ENCODE measurements around the gene VIPR1.
"Not testable (repeated sequence)": the region's sequence is repeated elsewhere in the genome, so short reads cannot be mapped to it uniquely, and the experiment has no call there.

Gene VIPR1

GRCh38 chr3:42552830-42553229 lies 50.4 kb downstream of the VIPR1 start:
- TF ChIP-seq PKNOX1 (IDR thresholded peaks at IDR 0.05) = no peak
- TF ChIP-seq L3MBTL2 (conservative IDR thresholded peaks at IDR 0.05) = no peak
- TF ChIP-seq CTBP1 (IDR thresholded peaks at IDR 0.05; ENCODE audit: borderline replicate concordance) = no peak
- no peak for TF ChIP-seq FOXM1 (IDR thresholded peaks at IDR 0.05; ENCODE audit: borderline replicate concordance)
- TF ChIP-seq FOXA1 (IDR thresholded peaks at IDR 0.05) = no peak
- TF ChIP-seq NFRKB (IDR thresholded peaks at IDR 0.05) = no peak
- ChIA-PET POLR2A (interaction anchor here (1.5 kb wide), 1 partner anchor 48 kb away, joined by 6 read pairs; the partner anchor contains the start of gene NKTR), CTCF (no interaction called here)
- DNase-seq (ENCODE audit: extremely low spot score) = no peak

GRCh38 chr3:42556089-42556632 lies 53.7 kb downstream of the VIPR1 start:
- TF ChIP-seq LEF1 (IDR thresholded peaks at IDR 0.05; ENCODE audit: borderline replicate concordance) = no peak
- no peak for TF ChIP-seq SUZ12 (IDR thresholded peaks at IDR 0.05)
- no peak for TF ChIP-seq HDGF (IDR thresholded peaks at IDR 0.05; ENCODE audit: borderline replicate concordance)
- no peak for TF ChIP-seq FOXK2 (IDR thresholded peaks at IDR 0.05)
- no peak for TF ChIP-seq FOXM1 (IDR thresholded peaks at IDR 0.05; ENCODE audit: borderline replicate concordance)
- TF ChIP-seq L3MBTL2 (conservative IDR thresholded peaks at IDR 0.05) = no peak
- TF ChIP-seq TARDBP (IDR thresholded peaks at IDR 0.05) = no peak
- TF ChIP-seq SP1 (IDR thresholded peaks at IDR 0.05) = no peak
- no peak for TF ChIP-seq ARNT (IDR thresholded peaks at IDR 0.05)
- TF ChIP-seq CTBP1 (IDR thresholded peaks at IDR 0.05; ENCODE audit: borderline replicate concordance) = no peak
- no peak for TF ChIP-seq NFRKB (IDR thresholded peaks at IDR 0.05)
- TF ChIP-seq ELF4 (IDR thresholded peaks at IDR 0.05) = no peak
- TF ChIP-seq ZNF384 (IDR thresholded peaks at IDR 0.05) = no peak
- CTCF ChIA-PET = no interaction called here
- POLR2A ChIA-PET = no interaction called here

DNA sequence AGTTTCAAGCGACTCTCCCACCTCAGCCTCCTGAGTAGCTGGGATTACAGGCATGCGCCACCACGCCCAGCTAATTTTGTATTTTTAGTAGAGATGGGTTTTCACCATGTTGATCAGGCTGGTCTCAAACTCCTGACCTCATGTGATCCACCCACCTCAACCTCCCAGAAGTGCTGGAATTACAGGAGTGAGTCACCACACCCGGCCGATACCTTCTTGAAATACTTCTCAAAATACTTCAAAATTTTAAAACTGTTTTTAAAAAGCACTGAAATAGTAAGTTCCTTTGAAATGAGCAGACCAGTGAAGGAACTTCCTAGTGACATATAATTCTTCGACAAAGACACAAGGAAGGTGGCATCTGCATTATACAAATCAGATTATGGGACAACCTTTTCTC lies 54.4 kb downstream of the VIPR1 start:
- DNase-seq (ENCODE audit: extremely low spot score); CTCF ChIA-PET; POLR2A ChIA-PET: not testable (repeated sequence)

More at GRCh38 chr3:42556089-42556632, 53.7 kb downstream of the VIPR1 start:
- DNase-seq (ENCODE audit: extremely low spot score) = no peak

- DNase-seq (ENCODE audit: extremely low spot score) = no peak
- CTCF ChIA-PET = interaction anchor here (0.6 kb wide), 1 partner anchor 31 kb away, joined by 3 read pairs; no protein-coding TSS in a partner anchor
- no peak for TF ChIP-seq PKNOX1 (IDR thresholded peaks at IDR 0.05)
- no peak for TF ChIP-seq SP1 (IDR thresholded peaks at IDR 0.05)
- TF ChIP-seq NFRKB (IDR thresholded peaks at IDR 0.05) = no peak
- no peak for TF ChIP-seq BHLHE40 (IDR thresholded peaks at IDR 0.05; ENCODE audit: borderline replicate concordance)
- TF ChIP-seq FOXA1 (IDR thresholded peaks at IDR 0.05) = no peak
- no peak for TF ChIP-seq HDGF (IDR thresholded peaks at IDR 0.05; ENCODE audit: borderline replicate concordance)
- TF ChIP-seq L3MBTL2 (conservative IDR thresholded peaks at IDR 0.05) = no peak
- no peak for TF ChIP-seq ELF4 (IDR thresholded peaks at IDR 0.05)
- no peak for TF ChIP-seq TARDBP (IDR thresholded peaks at IDR 0.05)
- no peak for TF ChIP-seq LEF1 (IDR thresholded peaks at IDR 0.05; ENCODE audit: borderline replicate concordance)
- no peak for TF ChIP-seq FOXM1 (IDR thresholded peaks at IDR 0.05; ENCODE audit: borderline replicate concordance)
- no peak for TF ChIP-seq ZNF384 (IDR thresholded peaks at IDR 0.05)
- no peak for TF ChIP-seq SUZ12 (IDR thresholded peaks at IDR 0.05)
- TF ChIP-seq CTBP1 (IDR thresholded peaks at IDR 0.05; ENCODE audit: borderline replicate concordance) = no peak
- TF ChIP-seq ARNT (IDR thresholded peaks at IDR 0.05) = no peak
- POLR2A ChIA-PET = no interaction called here
These were observed 55.4 kb downstream of the VIPR1 start for GRCh38 chr3:42557854-42558253.

DNA sequence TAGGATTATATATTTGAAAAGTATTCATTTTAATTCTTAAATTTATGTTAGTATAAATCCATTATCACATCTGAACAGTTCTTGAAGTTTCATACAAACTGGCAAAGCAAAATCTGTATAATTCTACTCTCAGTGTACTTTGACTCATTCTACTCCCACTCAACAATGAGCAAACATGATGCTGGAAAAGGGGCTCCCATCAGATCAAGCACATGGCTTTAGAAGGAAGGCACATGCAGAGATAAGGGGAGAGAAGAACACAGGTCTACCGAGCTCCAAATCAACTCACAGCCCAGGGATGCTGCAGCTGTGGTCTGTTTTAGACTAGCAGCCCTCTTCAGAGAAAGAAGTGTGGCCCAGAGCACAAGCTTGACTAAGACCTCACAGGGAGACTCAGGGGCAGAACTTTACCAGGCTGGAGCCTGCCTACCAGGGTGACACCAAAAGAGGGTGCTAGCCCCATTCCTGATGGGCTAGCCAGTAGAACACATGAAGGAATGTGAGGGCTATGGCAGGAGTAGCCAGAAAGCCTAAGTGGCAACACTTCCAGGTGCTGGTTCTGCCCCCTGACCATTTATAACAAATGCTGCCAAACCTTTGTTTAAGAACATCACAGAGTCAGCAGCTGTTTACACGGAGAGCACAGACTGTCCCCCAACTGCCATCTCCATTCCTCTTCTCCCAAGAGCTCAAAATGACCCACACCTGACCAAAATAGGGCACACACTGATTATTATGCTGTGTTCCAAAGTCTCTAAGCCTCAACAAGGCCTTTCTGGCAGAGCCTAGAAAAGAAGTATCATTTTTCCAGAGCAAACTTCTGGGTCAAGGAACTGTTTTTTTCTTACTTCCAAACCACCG lies 59.8 kb downstream of the VIPR1 start:
- TF ChIP-seq FOXK2 (IDR thresholded peaks at IDR 0.05) (no peak), SUZ12 (IDR thresholded peaks at IDR 0.05) (no peak), NFRKB (IDR thresholded peaks at IDR 0.05) (no peak), L3MBTL2 (conservative IDR thresholded peaks at IDR 0.05) (no peak), FOXM1 (IDR thresholded peaks at IDR 0.05; ENCODE audit: borderline replicate concordance) (no peak), ELF4 (IDR thresholded peaks at IDR 0.05) (no peak), LEF1 (IDR thresholded peaks at IDR 0.05; ENCODE audit: borderline replicate concordance) (no peak), SP1 (IDR thresholded peaks at IDR 0.05) (no peak), ARNT (IDR thresholded peaks at IDR 0.05) (no peak), CTBP1 (IDR thresholded peaks at IDR 0.05; ENCODE audit: borderline replicate concordance) (no peak), BHLHE40 (IDR thresholded peaks at IDR 0.05; ENCODE audit: borderline replicate concordance) (no peak), TARDBP (IDR thresholded peaks at IDR 0.05) (no peak), ZNF384 (IDR thresholded peaks at IDR 0.05) (no peak)
- CTCF ChIA-PET = no interaction called here
- no peak for DNase-seq (ENCODE audit: extremely low spot score)
- POLR2A ChIA-PET = no interaction called here

- no peak for DNase-seq (ENCODE audit: extremely low spot score)
- ChIA-PET CTCF (no interaction called here), POLR2A (no interaction called here)
- TF ChIP-seq FOXM1 (IDR thresholded peaks at IDR 0.05; ENCODE audit: borderline replicate concordance) (no peak), PKNOX1 (IDR thresholded peaks at IDR 0.05) (peak; percentile 31; the same call in 1 of the 2 replicates), ZNF384 (IDR thresholded peaks at IDR 0.05) (no peak), HDGF (IDR thresholded peaks at IDR 0.05; ENCODE audit: borderline replicate concordance) (no peak), SUZ12 (IDR thresholded peaks at IDR 0.05) (no peak), FOXA1 (IDR thresholded peaks at IDR 0.05) (no peak), NFRKB (IDR thresholded peaks at IDR 0.05) (no peak)
These were observed 67.2 kb downstream of the VIPR1 start for GRCh38 chr3:42569593-42570142.
